Measurements from ENCODE around the gene COL18A1. TPM values are rescaled to one million over a fixed set of nuclear protein-coding genes. Genes with fewer than 3 reads are reported as not detected.

The COL18A1 gene
- total RNA-seq, 2 experiments from 2014 or later = 8.0 to 8.8 TPM

DNA sequence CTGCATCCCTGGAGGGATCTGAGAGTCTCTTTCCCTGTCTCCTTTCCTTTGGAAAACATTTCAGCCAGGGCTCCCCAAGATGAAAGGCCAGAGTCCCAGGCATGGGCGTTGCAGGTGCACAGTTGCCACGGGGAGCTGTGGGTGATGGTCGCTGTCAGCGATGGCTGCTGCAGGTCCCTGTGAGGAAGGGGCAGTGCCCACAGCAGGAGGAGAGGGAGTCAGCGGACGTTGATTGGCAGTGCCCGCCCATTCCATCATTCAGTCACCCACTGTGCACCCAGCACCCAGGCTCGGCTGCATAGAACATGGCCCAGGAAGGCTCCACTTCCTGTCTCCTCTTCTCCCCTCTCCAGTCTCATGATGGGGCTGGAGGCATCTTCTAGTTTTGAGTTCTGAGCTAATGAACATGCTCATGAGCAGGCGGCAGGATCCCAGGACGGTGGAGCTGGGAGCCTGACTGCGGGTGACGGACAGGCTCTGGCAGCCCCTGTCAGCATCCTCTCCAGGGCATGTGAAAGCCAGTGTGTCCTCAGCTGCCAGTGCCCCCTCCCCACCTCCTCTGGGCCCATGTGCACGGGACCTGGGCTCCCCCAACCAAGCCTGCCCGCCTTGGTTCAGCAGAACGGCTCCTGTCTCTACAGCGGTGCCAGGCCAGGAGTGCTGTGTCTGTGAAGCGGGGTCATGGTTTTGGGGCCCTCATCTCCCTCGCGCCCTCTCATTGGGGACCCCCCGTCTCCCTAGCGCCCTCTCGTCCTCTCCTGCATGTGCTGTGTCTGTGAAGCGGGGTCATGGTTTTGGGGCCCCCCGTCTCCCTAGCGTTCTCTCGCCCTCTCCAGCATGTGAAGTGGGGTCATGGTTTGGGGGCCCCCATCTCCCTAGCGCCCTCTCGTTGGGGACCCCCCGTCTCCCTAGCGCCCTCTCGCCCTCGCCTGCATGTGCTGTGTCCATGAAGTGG, 24.5 kb downstream of the COL18A1 start:
- Mint-ChIP-seq H3K4me1 (no peaks in the 10 kb centered on the region), H3K4me3 (no peak overlapping the region), H3K36me3 (ENCODE audit: low read depth) (no peaks in the 10 kb centered on the region), H3K9me3 (ENCODE audit: low read depth) (no peaks in the 10 kb centered on the region), H3K27ac (no peak overlapping the region), H3K27me3 (no peaks in the 10 kb centered on the region)
- intact Hi-C loops (cut with DNase I, micrococcal nuclease) = no loop called here
- no peak for ATAC-seq
- DNase-seq = no peak
- ChIA-PET POLR2A (no interaction called here), CTCF (no interaction called here)

DNA sequence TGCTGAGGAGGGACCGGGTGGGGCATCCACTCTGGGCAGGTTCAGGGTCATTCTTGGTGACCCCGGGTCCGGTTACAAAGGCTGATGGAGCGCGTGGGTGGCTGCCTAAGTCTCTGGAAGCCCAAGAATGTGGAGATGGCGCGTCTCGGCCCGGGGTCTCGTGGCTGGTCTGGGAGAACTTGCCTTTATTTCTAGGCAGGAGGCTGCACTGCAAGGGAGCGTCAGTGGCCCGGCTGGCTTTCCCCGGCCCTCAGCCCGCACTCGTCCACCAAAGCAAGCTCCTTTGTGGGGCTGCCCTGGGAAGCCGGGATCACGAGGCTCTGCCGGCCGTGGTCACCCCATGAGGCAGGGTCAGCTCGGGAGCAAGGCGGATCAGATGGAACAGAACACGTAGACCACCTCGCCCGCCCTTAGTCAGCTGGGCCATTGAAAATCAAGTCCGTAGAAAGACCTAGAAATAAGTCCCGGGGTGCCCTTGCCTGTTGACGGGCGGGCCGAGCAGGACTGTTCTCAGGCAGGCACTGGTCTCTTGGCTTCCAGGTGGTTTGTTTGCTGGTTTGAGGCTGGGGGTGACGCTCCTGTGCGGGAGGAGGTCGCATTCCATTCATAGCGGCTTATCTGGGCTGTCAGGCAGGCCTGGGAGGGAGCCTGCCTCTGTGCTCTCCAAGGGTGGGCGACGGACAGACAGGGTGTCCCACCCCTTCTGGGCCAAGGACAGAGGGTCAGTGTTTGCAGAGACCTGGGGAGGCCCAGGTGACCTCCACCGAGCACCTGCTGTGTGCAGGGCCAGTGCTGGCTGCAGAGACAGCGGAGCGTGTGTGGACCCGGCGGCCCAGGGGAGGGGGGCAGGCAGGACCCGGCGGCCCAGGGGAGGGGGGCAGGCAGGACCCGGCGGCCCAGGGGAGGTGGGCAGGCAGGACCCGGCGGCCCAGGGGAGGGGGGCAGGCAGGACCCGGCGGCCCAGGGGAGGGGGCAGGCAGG, 25.8 kb downstream of the COL18A1 start:
- Mint-ChIP-seq H3K36me3 (ENCODE audit: low read depth) (no peaks in the 10 kb centered on the region), H3K27me3 (no peaks in the 10 kb centered on the region), H3K4me3 (no peak overlapping the region), H3K9me3 (ENCODE audit: low read depth) (no peaks in the 10 kb centered on the region), H3K27ac (no peak overlapping the region), H3K4me1 (no peaks in the 10 kb centered on the region)
- no peak for ATAC-seq
- intact Hi-C loops (cut with DNase I, micrococcal nuclease) = no loop called here
- DNase-seq = no peak
- ChIA-PET CTCF (no interaction called here), POLR2A (no interaction called here)

DNA sequence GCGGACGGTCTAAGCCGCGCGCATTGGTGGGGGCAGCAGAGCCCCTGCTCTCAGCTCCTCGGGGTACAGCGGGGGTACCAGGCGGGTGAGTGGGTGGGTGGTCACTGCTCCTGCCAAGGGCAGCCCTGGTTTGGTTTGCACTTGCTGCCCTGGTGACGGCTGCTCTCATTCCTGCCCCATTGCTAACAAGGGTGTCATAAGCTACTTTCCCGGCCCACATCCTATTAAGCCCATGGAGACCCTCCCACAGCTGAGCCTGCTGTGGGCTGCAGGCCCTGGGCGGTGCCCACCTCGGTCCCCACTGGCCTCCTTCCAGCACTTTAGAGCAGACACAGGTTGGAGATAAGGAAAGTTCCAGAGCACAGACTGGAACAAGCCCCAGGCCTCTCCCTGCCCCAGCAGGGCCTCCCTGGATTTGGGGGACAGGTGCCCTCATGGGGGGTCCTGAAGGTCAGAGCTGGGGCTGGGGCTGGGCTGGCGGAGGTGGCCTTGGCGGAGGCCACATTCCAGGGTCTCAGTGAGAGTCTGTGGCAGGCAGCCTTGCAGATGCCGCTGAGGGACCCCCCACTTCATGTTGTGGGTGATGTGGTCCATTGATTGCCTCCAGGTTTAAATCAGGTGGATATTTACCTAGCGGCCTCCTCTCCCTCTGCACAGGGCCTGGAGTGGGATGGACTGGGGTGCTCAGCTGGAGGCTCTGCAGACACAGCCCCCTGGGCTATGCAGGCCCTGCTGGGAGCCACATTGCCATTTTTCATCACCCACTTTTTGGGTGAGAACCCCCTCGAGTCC, 27.0 kb downstream of the COL18A1 start:
- intact Hi-C loops (cut with DNase I, micrococcal nuclease) = no loop called here
- POLR2A ChIA-PET = no interaction called here

DNA sequence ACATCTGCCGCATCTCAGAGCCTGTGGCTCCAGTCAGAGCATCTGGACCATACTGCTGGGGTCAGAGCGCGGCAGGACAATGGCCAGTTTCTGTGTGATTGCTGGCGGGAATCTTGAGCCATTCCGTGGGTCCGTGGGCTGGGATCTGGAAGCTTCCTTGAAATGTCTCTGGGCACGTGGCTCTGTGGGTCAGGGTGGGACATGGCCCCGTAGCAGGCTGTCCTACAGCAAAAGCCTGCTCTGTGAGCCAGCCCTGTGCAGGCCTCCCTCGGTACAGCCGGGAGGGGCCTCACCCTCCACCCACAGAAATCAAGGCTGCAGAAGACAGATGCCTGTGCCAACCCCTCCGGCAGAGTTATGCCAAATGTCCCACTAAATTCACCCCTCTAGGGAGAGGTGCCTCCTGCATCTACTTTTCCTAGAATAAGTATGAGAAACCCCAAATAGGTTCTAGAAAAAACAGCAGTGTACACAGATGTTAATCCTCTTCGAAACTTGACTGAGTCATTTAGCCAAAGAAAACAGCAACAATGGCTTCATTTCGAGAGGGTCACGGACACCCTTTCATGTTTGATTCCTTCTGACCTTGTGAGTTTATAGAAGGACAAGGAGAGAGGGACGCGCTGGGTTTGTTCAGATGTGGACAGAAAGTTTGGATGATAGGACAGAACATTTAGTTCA, 27.8 kb downstream of the COL18A1 start:
- Mint-ChIP-seq H3K27me3 (no peaks in the 10 kb centered on the region), H3K27ac (no peak overlapping the region)
- intact Hi-C loops (cut with DNase I, micrococcal nuclease) = no loop called here

More for the DNA sequence above, 27.0 kb downstream of the COL18A1 start:
- no peak for ATAC-seq
- Mint-ChIP-seq H3K9me3 (ENCODE audit: low read depth) (no peaks in the 10 kb centered on the region), H3K36me3 (ENCODE audit: low read depth) (no peaks in the 10 kb centered on the region), H3K27me3 (no peaks in the 10 kb centered on the region), H3K4me3 (no peak overlapping the region), H3K4me1 (peaks cover 4% of the 10 kb centered on the region), H3K27ac (no peak overlapping the region)
- DNase-seq = no peak
- CTCF ChIA-PET = interaction anchor here (0.6 kb wide), 1 partner anchor 20 kb away, joined by 3 read pairs; no protein-coding TSS in a partner anchor

DNA sequence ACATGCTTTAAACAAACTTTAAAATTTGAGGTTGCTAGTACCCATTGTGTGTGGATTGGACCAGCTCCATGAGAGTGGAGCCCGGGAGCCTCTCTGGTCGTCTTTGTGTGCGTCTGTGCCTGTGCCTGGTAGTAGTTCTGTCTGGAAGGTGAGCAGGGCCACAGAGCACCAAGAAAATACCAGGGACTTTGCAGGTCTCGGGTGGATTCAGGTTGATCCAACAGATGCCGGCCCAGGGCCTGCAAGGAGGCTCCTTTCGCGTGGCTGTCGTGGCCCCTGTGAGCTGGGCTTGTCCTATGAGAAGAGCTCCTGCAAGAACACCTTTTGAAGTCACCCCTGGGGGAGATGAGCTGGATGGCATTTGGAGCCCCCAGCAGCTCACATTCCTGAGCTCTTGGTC, 28.3 kb downstream of the COL18A1 start:
- POLR2A ChIA-PET = no interaction called here
- DNase-seq (no peak), ATAC-seq (no peak)
- Mint-ChIP-seq H3K36me3 (ENCODE audit: low read depth) (no peaks in the 10 kb centered on the region), H3K27ac (no peak overlapping the region), H3K9me3 (ENCODE audit: low read depth) (no peaks in the 10 kb centered on the region), H3K4me3 (no peak overlapping the region), H3K4me1 (peaks cover 4% of the 10 kb centered on the region), H3K27me3 (no peaks in the 10 kb centered on the region)
- CTCF ChIA-PET = no interaction called here
- intact Hi-C loops (cut with DNase I, micrococcal nuclease) = no loop called here

More for the DNA sequence above, 27.8 kb downstream of the COL18A1 start:
- ATAC-seq (no peak), DNase-seq (no peak)
- Mint-ChIP-seq H3K4me1 (peaks cover 4% of the 10 kb centered on the region), H3K36me3 (ENCODE audit: low read depth) (no peaks in the 10 kb centered on the region), H3K9me3 (ENCODE audit: low read depth) (no peaks in the 10 kb centered on the region), H3K4me3 (no peak overlapping the region)
- ChIA-PET POLR2A (no interaction called here), CTCF (no interaction called here)

DNA sequence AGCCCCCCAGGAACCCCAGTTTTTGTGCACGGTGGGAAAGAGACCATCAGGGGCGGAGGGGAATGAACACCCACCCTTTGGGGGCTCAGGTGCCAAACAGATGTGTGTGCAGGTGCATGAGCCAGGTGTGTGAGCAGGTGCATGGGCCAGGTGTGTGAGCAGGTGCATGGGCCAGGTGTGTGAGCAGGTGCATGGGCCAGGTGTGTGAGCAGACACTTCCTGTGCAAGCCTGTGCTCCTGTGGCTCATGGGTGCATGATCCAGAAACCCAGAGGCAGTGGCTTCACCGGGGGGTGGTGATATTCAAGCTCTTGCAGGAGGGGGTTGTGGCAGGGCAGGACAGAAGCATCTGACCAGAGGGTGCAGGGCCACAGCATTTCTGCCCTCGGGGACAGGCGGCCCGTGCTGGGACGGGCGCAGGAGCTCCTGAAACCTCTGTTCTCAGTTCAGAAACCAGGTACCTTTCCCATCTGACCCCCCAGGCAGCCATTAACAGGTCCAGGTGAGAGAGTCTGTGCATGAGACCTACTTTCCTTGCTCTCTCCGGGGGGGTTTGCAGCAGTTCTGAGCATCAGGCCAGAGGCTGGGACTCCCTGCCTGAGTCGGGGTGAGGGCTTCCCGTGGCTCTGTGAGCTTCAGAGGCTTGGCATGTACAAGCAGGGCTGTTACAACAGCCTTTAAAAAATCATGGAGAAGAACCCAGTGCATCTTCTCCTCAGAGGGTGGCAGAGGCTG, 29.1 kb downstream of the COL18A1 start:
- DNase-seq = no peak
- ATAC-seq = no peak
- H3K36me3 Mint-ChIP-seq (ENCODE audit: low read depth) = no peaks in the 10 kb centered on the region
- peaks cover 4% of the 10 kb centered on the region for H3K4me1 Mint-ChIP-seq
- H3K4me3 Mint-ChIP-seq = no peak overlapping the region
- H3K27ac Mint-ChIP-seq = no peak overlapping the region
- no peaks in the 10 kb centered on the region for H3K27me3 Mint-ChIP-seq
- ChIA-PET CTCF (no interaction called here), POLR2A (no interaction called here)
- intact Hi-C loops (cut with DNase I, micrococcal nuclease) = no loop called here
- H3K9me3 Mint-ChIP-seq (ENCODE audit: low read depth) = no peaks in the 10 kb centered on the region

DNA sequence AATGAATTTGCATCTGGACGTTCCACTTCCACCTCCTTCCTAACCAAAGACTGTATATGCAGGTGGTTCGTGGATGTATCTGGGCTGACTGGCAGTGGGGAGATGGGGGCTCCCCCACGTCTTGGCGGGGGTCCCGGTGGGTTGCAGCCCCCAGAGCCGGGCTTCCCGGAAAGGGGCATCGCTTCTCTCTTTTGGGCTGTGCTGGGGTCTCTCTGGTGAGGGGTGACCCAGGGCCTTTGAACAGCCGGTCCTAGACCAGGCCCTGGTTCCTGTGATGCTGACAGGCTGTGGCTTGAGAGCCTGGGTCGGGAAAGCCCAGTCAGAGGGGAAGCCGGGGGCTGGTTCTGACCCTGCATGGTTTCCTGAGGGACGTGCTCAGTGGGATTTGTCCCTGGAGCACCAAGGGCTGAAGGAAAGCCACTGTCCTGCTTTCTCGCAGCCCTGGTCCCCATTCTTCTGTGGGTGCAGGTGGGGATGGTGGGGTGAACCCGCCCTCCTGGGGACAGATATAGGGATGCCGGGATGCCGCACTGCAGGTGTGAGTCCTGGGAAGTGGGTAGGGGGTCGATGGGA, 29.8 kb downstream of the COL18A1 start:
- Mint-ChIP-seq H3K27ac (no peak overlapping the region), H3K4me3 (no peak overlapping the region), H3K36me3 (ENCODE audit: low read depth) (no peaks in the 10 kb centered on the region), H3K9me3 (ENCODE audit: low read depth) (no peaks in the 10 kb centered on the region), H3K4me1 (peaks cover 4% of the 10 kb centered on the region), H3K27me3 (no peaks in the 10 kb centered on the region)
- no peak for DNase-seq
- intact Hi-C loops (cut with DNase I, micrococcal nuclease) = no loop called here
- CTCF ChIA-PET = no interaction called here
- ATAC-seq = no peak
- POLR2A ChIA-PET = no interaction called here

DNA sequence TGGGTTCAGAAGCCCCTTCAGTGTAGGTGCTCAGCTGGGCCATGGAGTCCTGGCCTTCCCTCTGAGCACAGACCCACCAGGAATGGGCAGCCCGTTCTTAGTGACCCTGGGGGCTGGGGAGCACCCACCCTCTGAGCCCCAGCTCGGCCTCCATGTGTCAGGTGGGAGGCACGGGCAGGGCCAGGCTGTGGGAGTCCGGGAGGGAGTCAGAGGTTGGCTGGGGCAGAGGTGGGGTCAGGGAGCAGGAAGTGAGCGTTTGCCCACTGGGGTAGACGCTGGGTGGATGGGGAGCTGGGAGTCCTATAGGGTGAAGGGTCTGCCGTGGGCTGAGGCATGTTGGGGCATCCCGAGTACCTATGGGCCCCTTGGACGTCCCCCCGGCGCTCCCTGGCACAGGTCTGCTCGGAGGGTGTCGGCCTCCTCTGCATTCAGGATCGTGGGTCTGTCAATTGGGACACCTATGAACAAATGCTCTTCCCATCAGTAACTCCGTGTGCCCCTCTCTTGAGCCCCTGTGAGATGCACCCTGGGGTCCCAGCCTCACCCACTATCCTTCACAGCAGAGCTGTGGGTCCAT, 30.5 kb downstream of the COL18A1 start:
- DNase-seq (no peak), ATAC-seq (no peak)
- Mint-ChIP-seq H3K36me3 (ENCODE audit: low read depth) (no peaks in the 10 kb centered on the region), H3K9me3 (ENCODE audit: low read depth) (no peaks in the 10 kb centered on the region), H3K4me3 (no peak overlapping the region), H3K27ac (no peak overlapping the region), H3K27me3 (no peaks in the 10 kb centered on the region), H3K4me1 (peaks cover 4% of the 10 kb centered on the region)
- intact Hi-C loops (cut with DNase I, micrococcal nuclease) = no loop called here
- ChIA-PET POLR2A (no interaction called here), CTCF (interaction anchor here (1.2 to 1.5 kb wide), 2 partner anchors 11 to 142 kb away, joined by 3 to 4 read pairs; no protein-coding TSS in a partner anchor)

DNA sequence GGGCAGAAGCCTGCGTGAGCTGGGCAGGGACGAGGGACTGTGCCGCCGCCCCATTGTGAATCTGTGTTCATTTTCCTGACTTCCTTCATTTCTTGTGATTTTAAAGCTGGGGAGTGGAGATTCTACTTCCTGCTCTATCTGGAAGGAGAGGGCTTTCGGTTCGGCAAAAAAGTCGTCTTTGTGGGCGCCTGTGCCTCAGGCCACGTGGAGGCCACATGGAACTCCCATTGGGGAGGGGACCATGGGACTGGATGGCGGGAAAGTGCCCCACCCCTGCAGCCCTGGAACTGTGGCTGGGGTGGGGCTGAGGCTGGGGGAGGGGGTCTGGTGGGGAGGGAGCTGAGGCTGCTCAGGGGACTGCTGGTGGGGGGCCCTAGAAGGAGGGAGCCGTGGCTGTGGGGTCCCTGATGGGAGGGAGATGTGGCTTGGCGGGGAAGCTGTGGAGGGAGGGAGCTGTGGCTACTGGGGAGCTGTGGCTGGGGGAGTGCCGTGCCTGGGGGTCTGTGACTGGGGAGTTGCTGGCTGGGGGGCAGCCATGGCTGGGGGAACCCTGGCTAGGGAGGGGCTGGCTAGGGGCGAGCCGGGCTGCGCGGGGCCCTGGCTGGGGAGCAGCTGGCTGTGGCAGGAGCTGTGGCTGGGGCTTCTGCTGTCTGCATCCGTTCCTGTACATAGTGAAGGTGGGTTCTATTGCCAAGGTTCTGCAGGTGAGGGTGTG, 31.5 kb downstream of the COL18A1 start:
- no peak for DNase-seq

More for the DNA sequence above, 31.5 kb downstream of the COL18A1 start:
- ATAC-seq = no peak
- no peaks in the 10 kb centered on the region for H3K27me3 Mint-ChIP-seq
- ChIA-PET POLR2A (no interaction called here), CTCF (interaction anchor here (0.6 to 1.5 kb wide), 3 partner anchors 9 to 486 kb away, joined by 3 to 4 read pairs (median 4); no protein-coding TSS in a partner anchor)
- peaks cover 4% of the 10 kb centered on the region for H3K4me1 Mint-ChIP-seq
- no peak overlapping the region for H3K27ac Mint-ChIP-seq
- H3K4me3 Mint-ChIP-seq = no peak overlapping the region
- intact Hi-C loops (cut with DNase I, micrococcal nuclease) = no loop called here
- H3K9me3 Mint-ChIP-seq (ENCODE audit: low read depth) = no peaks in the 10 kb centered on the region
- no peaks in the 10 kb centered on the region for H3K36me3 Mint-ChIP-seq (ENCODE audit: low read depth)
